Activated T-cell treated with anti-CD3 and anti-CD28 coated beads, Interleukin-2, amount 50 U/mL, for 1 hour (primary cell): ENCODE measurements around the gene TPPP2.
"Not testable (repeated sequence)": the region's sequence is repeated elsewhere in the genome, so short reads cannot be mapped to it uniquely, and the experiment has no call there.

Experiments used
- DNase-seq: peaks from one replicate; pipeline ENCODE4 v3.0.0-alpha.2; 2020

TPPP2 gene

GRCh38 chr14:21039585-21040369 is 9.8 kb downstream of the TPPP2 start:
- no peak for DNase-seq

DNA sequence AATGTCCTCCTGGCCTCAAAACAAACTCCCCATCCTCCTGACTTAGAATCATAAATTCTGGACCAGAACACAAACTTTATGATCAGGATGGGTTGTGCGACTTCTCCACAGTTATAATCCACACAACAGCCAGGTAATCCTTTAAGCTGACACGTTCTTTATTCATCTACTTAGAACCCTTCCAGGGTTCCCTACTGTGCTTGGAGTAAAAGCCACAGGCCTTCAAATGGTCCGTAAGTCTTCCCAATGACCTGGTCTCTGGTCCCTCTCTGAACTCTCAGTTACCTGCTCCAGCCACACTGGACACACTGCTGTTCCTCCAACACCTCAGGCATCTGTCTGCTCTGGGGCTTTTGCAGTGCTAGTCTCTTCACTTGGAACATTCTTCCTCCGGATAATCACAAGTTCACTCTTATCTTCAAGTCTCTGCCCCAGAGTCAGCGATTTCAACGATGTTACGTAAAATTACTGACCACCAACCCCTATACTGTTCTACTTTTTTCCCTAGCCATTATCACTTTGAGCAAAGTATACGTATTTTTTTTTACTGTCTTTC is 10.4 kb downstream of the TPPP2 start:
- DNase-seq: no peak

DNA sequence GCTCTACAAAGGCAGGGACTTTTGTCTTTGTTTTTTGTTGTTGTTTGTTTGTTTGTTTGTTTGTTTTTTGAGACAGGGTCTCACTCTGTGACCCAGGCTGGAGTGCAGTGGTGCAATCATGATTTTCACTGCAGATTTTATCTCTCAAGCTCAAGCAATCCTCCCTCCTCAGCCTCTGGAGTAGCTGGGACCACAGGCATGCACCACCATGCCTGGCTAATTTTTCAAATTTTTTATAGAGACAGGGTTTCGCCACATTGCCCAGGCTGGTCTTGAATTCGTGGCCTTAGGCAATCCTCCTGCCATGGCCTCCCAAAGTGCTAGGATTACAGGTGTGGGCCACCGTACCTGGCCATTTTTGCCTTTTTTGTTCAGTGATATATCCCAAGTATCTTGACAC is 10.9 kb downstream of the TPPP2 start:
- not testable (repeated sequence) for DNase-seq

GRCh38 chr14:21041676-21042433 is 11.8 kb downstream of the TPPP2 start, which contains the start of gene RNASE7:
Gene RNASE7, plus strand, starts transcription at chr14:21042362. Its CDS starts 631 bp downstream, at chr14:21042993.
- DNase-seq: no peak

- no peak for DNase-seq
Measured at GRCh38 chr14:21042918-21043317, 12.9 kb downstream of the TPPP2 start.

DNA sequence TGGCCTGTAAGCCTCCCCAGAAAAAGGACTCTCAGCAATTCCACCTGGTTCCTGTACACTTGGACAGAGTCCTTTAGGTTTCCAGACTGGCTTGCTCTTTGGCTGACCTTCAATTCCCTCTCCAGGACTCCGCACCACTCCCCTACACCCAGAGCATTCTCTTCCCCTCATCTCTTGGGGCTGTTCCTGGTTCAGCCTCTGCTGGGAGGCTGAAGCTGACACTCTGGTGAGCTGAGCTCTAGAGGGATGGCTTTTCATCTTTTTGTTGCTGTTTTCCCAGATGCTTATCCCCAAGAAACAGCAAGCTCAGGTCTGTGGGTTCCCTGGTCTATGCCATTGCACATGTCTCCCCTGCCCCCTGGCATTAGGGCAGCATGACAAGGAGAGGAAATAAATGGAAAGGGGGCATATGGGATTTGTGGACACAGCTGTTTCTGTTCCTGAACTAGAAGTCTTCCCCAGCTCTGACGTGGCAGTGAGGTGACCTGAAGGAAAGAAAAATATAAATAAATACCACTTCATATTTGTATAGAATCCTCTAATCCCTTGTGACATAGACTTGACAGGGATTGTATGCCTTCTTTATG is 13.5 kb downstream of the TPPP2 start:
- DNase-seq: no peak

GRCh38 chr14:21043974-21044618 is 14.1 kb downstream of the TPPP2 start:
- no peak for DNase-seq

DNA sequence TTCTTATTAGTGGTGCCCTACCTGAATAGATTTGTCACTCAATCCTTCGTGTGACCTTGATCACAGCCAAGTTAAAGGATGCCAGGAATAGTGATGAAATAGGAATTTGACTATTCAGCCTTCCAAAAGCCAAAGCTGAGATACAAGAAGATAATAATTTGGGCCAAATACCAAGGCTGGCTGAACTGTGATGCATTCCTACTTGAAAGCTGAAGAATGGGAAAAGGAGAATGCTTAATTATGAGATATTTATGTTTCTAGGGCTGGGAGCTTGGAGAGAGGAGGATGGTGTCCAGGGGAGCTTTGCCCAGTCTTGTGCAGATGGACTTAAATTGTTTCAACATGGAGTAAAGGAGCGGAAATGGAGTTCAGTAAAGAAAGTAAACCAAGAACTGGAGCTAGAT is 17.4 kb downstream of the TPPP2 start:
- no peak for DNase-seq

DNA sequence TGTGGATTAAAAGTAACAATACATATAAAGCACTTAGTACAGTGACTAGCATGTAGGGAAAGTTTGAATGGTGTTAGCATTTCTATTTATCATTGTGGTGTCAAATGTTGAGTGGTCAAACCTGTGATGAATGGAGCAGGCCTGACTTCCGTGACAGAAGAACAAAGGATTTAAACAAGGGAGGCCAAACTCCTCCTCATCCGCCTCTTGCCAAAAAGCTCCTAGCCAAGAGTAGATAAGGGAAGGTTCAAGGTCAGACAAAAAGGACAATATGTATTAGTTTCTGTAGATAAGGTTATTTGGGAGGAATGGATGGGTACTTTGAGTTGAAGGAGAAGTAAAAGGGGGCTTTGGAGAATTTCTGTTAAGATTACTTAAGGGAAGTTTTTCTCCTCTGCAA is 18.6 kb downstream of the TPPP2 start:
- DNase-seq: no peak

DNA sequence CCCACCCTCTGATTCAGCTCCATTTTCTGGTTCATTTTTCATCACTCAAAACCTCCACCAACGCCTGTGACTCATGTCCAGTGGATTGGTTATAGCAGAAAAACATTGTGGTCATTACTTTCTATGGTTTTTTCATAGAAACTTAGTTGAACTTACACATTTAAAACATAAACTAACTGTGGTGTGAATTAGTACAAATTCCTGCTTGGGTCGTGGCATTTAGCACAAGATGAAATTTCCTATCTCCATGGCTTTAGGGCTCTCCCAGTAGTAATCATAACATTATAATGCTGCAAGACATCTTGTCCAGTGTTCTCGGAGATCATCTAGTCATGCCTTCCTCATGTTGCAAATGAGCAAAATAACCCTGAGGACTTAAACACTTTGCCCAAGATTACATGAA is 19.3 kb downstream of the TPPP2 start:
- DNase-seq: no peak

GRCh38 chr14:21050597-21050996 is 20.6 kb downstream of the TPPP2 start:
- DNase-seq: no peak

DNA sequence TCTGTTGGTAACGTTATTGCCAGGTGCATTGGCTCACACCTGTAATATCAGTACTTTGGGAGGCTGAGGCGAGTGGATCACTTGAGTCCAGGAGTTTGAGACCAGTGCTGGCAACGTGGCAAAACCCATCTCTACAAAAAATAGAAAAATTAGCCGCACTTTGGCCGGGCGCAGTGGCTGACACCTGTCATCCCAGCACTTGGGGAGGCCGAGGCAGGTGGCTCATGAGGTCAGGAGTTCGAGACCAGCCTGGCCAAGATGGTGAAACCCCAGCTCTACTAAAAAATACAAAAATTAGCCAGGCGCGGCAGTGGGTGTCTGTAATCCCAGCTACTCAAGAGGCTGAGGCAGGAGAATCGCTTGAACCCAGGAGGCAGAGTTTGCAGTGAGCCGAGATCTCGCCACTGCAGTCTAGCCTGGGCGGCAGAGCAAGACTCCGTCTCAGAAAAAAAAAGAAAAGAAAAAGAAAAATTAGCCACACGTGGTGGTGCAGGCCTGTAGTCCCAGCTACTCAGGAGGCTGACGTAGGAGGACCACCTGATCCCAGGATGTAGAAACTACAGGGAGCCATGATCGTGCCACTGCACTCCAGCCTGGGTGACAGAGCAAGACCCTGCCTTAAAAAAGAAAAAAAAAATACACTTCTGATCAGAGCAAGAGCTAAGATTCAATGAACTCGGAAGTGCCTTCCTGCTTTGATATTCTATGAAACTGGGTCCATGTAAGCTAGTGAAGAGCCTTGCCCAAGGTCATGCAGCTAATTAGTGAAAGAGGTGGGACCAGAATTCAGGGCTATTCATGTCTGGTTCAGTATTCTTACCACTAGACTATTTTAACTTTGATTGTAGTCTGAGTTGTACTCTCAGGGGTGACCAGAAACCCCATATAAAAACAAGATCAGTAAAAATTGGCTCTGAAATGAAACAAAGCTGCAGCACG is 23.4 kb downstream of the TPPP2 start:
- no peak for DNase-seq

DNA sequence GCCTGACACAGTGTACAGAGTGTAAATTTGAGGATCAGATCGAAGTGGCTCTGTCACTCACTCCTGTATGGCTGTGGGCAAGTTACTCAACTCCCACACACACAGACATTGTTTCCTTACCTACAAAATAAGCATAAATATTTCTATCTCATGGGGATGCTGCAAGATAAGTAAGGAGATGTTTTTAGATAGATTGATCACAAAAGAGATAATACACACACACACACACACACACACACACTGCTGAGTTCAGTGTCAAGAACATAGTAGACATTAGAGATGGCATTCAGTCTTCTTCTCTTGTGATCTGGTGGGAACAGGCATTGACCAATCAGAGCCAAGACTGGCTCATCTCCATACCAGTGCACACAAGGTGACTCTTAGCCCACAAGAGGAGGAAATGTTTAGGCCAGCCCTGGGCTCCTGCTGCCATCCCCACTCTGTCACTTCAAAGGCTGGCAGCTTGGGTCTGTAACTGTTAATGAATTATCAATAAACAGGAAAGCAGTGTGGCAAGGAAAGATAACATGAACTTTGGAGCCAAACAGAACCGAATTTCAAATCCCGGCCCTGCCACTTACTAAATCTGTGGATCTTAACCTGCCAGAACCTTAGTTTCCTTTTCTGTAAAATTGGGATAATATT is 24.2 kb downstream of the TPPP2 start:
- no peak for DNase-seq

DNA sequence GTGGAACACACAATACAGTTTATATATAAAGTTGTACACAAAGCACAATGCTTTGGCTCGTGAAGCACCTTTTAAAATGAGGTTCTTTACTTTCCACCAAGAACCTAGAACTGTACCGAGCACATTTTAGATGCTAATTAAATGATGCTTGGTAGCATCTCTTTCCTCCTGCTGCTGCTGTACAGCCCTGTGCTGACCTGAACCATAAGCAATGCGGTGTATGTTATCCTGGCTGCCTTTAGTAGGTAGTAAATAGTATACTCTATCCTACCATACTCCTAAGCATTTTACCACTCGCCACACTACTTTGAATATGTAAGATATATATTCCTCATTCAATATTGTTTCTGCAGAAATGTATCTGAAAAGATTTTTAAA is 24.7 kb downstream of the TPPP2 start:
- DNase-seq: no peak

DNA sequence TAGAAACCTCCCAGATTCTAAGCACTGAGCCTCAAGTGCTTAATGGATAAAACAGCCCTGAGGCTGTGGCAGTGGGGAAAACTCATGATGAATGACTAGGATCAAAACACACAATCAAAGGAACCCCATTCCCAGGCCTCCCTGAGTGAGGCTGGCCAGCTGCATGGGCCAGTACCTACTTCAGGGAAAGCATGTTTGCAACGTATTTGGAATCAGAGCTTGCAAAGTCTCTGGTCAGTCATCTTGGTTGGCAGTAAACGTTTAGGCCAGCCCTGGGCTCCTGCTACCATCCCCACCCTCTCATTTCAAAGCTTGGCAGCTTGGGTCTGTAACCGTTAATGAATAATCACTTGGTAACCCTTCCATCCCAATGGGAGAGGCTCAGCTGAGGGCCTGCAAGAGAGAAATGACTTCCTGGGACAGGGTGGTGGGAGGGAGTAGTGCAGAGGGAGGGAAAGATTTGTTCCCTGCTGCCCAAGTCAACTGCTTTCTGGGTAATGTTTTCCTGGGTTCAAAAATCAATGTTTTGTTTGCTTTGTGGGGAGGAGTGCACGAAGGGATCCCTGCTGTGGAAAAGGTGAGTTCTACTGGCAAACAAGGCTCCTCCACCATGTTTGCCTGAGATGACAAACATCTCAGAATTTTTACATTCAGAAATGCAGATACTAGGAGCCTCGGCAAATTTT is 25.6 kb downstream of the TPPP2 start:
- DNase-seq: no peak

DNA sequence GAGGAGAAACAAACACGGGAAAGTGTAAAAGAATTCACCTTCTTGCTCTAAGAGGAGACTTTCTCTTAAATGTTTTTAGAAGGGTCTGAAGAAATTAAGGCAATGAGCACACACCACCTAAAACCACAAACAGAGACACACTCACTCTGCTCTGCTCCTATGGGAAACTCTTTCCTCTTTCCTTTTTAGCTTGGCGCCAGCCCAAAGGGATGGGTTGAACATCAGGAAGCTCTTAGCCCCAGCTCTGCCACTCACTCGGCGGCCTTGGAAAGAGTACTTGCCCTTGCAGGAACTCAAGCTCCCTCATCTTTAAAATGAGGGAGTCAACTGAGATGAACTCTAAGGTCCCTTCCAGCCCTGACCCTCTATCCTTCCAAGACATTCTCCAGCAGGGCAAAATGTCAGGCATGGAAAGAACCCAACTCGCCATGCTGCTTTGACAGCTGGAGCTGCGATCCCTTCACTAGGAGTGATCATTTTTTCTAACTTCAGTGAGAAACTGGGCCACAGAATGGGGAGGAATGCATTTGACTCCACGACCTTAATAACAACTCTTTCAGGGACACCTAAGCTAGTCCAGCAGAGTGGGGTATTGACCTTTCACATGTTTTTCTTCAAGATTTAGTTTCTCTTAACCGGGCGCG is 26.6 kb downstream of the TPPP2 start:
- no peak for DNase-seq

GRCh38 chr14:21057803-21058675 is 28.0 kb downstream of the TPPP2 start, which contains the start of gene RNASE8:
Gene RNASE8, plus strand, starts transcription at chr14:21057822. Its CDS starts 71 bp downstream, at chr14:21057893.
- DNase-seq: no peak

DNA sequence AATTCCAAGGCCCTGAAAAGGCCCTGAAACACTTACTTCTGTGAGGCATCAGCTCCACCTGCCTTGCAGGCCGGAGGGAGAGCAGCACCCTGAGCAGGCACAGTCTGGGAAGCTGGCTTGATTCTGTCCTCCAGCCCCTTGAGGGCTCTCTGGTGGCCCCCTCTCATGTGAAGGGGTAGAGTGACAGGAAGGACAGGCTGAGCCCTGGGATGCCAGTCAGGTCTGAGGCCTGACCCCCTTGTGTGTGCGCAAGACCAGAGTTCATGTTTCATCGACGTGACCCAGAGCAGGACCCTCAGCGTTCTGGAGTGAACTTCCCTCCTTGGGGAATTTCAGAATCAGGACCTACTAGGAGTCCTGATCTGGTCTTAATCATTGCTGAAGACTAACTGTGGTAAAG is 28.9 kb downstream of the TPPP2 start:
- DNase-seq: no peak
